OCI-LY7 (cell line): ENCODE results near the gene DDX56.

ENCODE experiments used
- EZH2phosphoT487 ChIP-seq: fragments of 200-600 bp; sonication (generic); IDR thresholded peaks from 2 replicates; pipeline ENCODE4 v1.6.1; 2018; ENCODE audit warnings: low read depth, borderline replicate concordance, mild to moderate bottlenecking, mixed run types, antibody characterized with exemption, low read length, moderate library complexity, mixed read lengths
- TF ChIP-seq, protein P1 (sequence below): fragments of 200-600 bp; sonication (generic); conservative IDR thresholded peaks from 2 replicates; pipeline ENCODE4 v1.5.1; 2014; ENCODE audit warnings: mild to moderate bottlenecking, antibody characterized with exemption, low read length, moderate library complexity, mixed read lengths

DNA sequence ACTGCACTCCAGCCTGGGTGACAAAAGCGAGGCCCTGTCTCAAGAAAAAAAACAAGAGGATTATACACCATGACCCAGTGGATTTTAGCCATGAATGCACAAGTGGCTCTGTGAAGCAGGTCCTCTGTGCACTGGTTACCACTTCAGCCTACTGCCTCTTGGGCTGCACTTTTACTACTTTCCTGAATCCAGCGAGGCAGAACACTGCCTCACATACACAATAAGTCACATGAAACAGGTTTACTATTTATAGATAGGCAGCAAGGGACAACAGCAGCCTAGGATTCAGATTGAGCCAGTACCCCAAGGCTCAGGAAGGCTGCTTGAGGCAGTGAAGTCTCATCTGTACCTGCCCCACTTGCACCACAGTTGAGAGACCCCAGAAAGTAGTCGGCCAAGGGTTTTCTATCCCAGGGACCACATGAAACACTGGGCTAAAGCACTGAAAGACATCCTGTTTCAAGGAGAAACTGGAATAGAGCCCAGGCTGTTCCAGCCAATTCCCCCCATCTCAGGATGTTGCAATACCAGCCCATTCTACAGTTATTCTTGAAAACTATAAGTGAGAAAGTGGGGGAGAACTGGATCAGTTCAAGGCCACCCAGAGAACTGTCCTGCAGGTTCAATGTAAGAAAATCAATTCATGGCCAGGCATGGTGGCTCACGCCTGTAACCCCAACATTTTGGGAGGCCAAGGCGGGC, 22.4 kb upstream of the DDX56 start:
- TF ChIP-seq, protein P1, sequence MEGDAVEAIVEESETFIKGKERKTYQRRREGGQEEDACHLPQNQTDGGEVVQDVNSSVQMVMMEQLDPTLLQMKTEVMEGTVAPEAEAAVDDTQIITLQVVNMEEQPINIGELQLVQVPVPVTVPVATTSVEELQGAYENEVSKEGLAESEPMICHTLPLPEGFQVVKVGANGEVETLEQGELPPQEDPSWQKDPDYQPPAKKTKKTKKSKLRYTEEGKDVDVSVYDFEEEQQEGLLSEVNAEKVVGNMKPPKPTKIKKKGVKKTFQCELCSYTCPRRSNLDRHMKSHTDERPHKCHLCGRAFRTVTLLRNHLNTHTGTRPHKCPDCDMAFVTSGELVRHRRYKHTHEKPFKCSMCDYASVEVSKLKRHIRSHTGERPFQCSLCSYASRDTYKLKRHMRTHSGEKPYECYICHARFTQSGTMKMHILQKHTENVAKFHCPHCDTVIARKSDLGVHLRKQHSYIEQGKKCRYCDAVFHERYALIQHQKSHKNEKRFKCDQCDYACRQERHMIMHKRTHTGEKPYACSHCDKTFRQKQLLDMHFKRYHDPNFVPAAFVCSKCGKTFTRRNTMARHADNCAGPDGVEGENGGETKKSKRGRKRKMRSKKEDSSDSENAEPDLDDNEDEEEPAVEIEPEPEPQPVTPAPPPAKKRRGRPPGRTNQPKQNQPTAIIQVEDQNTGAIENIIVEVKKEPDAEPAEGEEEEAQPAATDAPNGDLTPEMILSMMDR: no peak
- TF ChIP-seq EZH2phosphoT487: no peak
